ENCODE data around the gene ZNF800.

- TF ChIP-seq CTCF (IDR thresholded peaks at IDR 0.05; ENCODE audit: poor library complexity, severe bottlenecking) (no peak), POLR2AphosphoS5 (IDR thresholded peaks at IDR 0.05) (no peak), SMC3 (conservative IDR thresholded peaks at IDR 0.05; ENCODE audit: poor library complexity) (no peak), EP300 (conservative IDR thresholded peaks at IDR 0.05; ENCODE audit: poor library complexity, severe bottlenecking) (no peak), RAD21 (conservative IDR thresholded peaks at IDR 0.05) (no peak)
Measured at GRCh38 chr7:127362364-127363027, 30.0 kb downstream of the ZNF800 start.
